T-helper 1 cell treated with Interleukin-12 subunit alpha and Interleukin-12 subunit beta and Interleukin-4 antibody, amounts not matched to agents 30 ng/mL and 1 ng/mL, for 36 hours (primary cell): ENCODE data around the gene CACNA1I. TPM values are rescaled to one million over a fixed set of nuclear protein-coding genes. Genes with fewer than 3 reads are reported as not detected.

Experiments
- intact Hi-C: fragments of 100-400 bp; cut with micrococcal nuclease; formaldehyde crosslinking; loops from one replicate; pipeline ENCODE4 v1.15.1; 2024
- total RNA-seq: library from RNA; stranded (reverse); gene quantifications from 2 replicates; pipeline ENCODE4 v1.2.3, GENCODE V29; 2022

CACNA1I gene
- total RNA-seq, 1 donor from 2014 or later = 2.2 TPM

DNA sequence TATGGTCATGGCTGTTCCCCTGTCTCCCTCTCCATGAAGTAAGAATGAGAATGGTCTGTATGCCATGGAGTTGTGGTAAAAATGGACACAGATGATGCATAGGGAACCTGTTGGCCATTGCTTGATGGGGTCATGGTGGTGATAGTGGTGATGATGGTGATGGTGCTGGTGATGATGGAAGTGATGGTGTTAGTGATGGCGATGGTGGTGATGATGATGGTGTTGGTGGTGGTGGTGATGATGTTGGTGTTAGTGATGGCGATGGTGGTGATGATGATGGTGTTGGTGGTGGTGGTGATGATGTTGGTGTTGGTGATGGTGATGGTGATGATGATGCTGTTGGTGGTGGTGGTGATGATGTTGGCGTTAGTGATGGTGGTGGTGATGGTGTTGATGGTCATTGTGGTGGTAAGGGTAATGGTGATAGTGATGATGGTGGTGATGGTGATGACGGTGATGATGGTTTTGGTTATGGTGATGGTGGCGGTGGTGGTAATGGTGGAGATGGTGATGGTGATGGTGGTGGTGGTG is 5.1 kb upstream of the CACNA1I start:
- intact Hi-C loops = loop anchor here (5.0 kb wide), 1 partner anchor 377 kb away; no protein-coding TSS in a partner anchor

DNA sequence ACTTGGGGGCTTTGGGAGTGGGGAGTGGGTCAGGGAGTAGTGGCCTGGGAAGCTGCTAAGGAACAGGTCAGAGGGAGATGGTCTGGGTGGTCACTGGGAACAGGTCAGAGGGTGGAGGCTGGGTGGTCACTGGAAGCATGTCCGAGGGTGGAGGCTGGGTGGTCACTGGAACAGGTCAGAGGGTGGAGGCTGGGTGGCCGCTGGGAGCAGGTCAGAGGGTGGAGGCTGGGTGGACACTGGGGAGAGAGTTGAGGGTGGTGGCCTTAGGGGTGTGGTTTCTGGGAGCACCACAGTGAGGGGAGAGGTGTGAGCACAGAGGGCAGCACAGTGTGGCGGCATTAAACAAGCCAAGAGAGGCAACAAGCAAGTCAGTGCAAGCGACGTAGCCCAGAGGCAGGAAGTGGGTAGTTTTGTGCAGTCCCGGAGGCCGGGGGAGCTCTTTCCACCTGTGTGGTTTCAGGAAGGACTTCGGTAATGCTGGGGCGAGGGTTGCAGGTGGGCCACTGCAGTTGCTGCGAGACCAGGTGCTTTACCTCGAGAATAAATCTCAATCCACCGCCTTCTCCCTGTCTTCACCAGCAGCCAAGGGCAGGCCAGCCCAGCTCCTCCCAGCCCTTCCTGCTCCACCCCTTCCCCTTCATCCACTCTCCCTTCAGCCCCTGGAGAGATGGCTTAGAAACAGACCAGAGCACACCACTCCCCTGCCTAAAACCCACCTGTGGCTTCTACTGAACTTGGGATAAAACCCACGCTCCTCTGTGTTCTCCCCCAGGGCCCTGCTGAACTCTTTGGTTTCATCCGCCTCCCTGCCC is 3.2 kb upstream of the CACNA1I start:
- intact Hi-C loops = loop anchor here (5.0 kb wide), 1 partner anchor 375 kb away; no protein-coding TSS in a partner anchor

DNA sequence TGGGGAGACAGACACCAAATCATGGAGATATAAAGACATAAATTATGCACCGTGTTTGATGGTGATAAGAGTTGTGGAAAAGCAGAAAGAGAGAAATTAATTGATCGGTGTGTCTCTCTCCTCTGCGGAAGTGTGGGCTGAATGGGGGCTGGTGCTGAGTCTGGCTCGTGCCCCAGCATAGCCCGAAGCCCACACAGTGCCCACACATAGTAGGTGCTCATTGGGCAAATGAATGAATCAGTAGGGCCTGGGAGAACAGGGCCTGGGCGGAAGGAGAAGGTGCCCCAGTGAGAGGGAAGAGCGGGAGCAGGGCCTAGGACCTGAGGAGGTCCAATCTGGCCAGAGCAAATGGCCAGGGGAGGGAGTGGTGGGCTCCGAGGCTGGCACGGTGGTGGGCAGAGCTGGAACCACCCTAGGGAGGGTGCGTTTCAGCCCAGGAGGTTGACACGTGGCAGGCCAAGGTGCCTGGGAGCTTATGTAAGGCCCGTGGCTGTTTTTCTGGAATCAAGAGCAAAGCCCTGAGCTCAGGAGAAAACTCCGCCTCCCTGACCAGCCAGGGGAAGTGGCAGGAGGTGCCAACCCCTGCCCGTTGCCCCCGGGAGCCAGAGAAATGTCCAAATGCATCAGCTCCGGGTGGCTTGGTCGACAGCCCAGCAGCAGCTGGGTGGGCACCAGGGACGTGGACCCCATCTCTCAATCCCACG is 2.1 kb upstream of the CACNA1I start:
- intact Hi-C loops = loop anchor here (5.0 kb wide), 1 partner anchor 374 kb away; no protein-coding TSS in a partner anchor

DNA sequence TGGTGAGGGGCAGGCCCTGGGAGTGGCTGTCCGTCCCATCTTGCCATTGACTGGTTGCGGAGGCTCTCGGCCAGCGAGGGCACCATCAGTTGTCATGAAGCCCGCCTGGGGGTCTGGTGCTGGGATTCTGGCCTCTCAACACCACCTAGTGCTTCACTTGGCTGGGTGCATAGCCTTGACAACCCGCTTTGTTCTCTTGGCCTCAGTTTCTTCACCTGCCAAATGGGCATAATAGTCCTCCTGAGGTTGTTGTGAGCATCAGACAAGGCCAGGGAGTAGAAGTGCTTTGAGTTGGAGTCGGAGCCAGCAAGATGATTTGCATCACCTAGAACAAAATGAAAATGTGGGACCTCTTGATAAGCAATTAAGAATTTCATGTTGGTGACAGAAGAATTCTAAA is 1.5 kb upstream of the CACNA1I start:
- intact Hi-C loops = loop anchor here (5.0 kb wide), 1 partner anchor 373 kb away; no protein-coding TSS in a partner anchor

- intact Hi-C loops = no loop called here
These were observed 327 bp upstream of the CACNA1I start for GRCh38 chr22:39570226-39570625.

GRCh38 chr22:39571538-39571937 is 985 bp downstream of the CACNA1I start:
- intact Hi-C loops = no loop called here

- intact Hi-C loops = no loop called here
These were observed 4.4 kb downstream of the CACNA1I start for GRCh38 chr22:39574779-39575551.

- intact Hi-C loops = no loop called here
These were observed 4.9 kb downstream of the CACNA1I start for GRCh38 chr22:39575552-39575825.

DNA sequence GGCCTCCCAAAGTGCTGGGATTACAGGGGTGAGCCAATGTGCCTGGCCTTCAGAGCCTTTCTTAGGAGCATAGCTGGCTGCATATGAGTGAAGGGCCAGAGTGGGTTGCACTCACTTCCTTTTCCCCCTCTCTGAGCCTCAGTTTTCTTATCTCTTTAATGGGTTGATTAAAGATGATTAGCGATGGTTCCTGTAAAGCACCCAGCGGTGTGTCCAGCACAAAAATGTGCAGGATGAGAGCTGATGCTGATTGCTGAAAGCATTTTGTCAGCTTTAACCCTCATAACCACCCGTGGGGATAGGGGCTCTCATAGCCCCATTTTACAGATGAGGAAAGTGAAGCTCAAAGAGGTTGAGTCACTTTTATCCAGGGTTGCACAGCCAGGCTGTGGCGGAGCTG is 5.5 kb downstream of the CACNA1I start:
- intact Hi-C loops = no loop called here

DNA sequence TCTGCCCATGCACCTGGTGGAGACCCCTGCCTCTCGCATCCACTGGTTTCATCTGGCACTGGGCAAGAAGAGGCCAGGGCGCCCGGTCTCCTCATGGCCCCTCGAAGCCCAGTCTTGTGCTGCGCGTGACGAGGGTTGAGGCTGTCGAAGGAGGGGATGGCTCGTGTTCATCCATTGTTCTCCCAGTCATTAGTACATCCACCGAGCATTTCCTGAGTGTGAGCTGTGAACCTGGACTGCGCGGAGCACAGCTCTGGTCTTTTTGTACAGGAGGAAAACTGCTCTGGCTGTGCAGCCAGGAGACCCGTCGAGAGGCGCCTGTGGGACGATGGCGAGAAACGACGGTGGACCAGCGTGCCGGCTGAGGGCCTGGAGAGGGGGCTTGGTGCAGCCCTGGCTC is 6.8 kb downstream of the CACNA1I start:
- intact Hi-C loops = no loop called here

GRCh38 chr22:39577900-39578299 is 7.3 kb downstream of the CACNA1I start:
- intact Hi-C loops = no loop called here

GRCh38 chr22:39580006-39580441 is 9.5 kb downstream of the CACNA1I start:
- intact Hi-C loops = no loop called here

DNA sequence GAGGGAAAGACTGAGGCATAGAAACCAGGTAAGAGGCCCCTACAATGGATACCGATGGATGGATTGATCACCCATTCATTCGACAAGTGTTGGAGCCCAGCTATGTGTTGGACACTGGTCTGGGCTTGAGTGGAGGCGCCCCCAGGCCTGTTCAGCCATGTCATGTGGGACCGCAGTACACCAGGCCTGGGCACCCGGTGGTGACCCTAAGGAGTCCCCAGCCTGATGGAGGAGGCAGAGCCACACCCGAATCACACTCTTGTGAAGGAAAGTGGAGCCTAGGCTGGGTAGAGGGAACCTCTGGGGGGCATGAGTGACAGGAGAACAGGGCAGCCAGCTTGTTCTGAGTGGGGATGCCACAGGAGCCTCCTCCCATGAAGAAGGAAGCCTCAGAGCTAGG is 10.2 kb downstream of the CACNA1I start:
- intact Hi-C loops = no loop called here

GRCh38 chr22:39581303-39581702 is 10.8 kb downstream of the CACNA1I start:
- intact Hi-C loops = no loop called here

GRCh38 chr22:39583066-39583667 is 12.6 kb downstream of the CACNA1I start:
- intact Hi-C loops = no loop called here

- intact Hi-C loops = no loop called here
These were observed 19.3 kb downstream of the CACNA1I start for GRCh38 chr22:39589875-39590274.

DNA sequence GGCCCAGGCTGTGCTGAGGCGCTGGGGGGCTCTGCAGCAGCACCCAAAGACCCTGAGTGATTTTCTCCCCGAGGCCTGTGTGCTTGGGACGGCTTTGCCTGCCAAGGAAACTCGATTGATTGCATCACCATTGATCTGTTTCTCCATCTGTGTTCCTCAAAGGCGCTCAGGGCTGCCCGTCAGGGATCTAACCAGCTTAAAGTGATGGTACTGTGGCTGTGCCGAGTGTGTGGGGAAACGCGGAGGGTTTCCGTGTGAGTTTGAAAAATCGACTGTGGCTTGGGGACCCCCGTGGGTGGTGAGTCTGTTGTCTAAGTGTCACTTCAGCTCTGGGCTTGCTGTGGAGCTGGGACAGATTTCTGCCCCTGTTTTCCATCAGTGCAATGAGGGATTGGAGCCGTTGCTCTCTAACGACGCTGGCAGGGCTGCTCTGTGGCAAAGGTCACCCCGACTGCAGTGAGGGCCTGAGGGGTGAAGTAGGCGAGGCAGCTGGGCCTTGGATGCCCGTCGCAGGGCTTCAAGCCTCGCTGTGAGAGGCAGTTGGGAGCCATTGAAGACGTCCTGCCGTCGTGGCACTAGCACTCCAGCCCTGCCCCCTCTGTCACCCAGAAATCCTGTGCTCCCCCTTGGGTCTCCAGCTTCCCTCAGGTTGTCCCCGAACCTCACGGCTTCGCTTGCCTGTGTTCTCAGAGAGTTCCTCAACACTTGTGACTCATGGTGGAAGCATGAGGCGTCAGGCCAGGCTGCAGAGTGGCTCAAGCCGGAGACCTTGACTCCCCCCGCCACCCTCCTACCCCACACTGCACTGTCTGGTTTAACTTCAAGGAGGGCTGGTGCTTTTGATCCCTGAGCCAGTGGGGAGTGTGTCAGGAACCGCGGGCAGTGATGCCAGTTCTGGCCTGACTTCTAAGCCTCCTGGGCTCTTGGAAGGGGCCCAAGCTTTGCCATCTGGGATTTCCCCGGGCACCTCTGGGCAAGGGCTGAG is 21.8 kb downstream of the CACNA1I start:
- intact Hi-C loops = no loop called here

DNA sequence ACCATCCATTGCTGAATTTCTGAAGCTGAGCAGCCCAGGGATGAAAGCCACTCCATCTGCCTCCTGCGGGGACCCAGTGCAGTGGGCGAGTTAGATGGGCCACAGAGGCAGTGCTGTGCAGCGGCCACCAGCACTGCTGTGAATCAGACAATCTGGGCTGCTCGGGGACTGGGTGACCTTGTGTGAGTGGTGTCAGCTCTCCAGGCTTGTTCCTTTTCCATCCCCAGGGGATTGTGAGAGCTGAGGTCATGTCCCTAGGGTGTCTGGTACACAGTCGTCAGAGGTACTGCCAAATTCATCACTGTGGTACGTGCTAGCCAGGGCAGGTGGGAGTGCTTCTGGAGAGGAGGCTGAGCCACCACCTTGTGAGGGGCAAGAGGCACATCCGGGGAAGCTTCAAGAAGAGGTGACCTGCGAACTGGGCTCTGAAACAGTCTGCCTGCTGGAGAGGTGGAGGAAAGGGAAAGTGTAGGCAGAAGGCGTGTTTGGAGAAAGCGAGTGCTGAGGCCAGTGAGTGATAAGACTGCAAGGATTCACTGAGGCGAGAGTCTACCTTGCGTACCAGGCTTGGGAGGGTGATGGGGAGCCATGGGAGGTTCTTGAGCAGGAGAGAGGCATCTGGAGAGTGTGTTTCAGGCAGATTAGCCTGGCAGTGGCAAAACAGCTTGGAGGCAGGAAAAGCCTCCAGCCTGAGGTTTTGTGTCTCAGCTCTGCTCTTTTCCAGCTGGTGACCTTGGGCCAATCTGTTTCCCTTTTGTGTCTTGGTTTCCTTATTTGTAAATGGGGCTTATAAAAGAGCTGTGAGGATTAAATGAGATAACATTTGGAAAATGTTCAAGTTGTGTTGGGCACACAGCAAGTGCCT is 22.7 kb downstream of the CACNA1I start:
- intact Hi-C loops = no loop called here

DNA sequence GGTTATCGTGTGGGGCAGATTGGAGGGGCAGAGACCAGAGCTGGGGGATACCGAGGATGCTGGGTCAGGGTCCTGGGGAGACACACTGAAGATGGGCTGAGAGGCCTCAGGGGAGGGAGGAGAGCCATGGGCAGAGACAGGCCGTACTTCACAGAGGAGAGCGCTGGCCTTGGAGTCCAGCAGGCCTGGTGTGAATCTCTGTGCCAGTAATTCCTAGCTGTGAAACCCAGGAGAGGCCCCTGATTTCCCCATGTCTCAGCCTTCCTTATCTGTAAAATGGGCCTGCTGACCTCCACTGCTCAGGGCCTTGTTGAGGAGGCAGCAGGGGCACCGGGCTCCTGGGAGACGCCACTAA is 23.4 kb downstream of the CACNA1I start:
- intact Hi-C loops = no loop called here
